ENCODE measurements around the gene METTL1.
A peak's percentile ranks its signal among the peaks of the same experiment; 100 is the strongest.

METTL1 gene

DNA sequence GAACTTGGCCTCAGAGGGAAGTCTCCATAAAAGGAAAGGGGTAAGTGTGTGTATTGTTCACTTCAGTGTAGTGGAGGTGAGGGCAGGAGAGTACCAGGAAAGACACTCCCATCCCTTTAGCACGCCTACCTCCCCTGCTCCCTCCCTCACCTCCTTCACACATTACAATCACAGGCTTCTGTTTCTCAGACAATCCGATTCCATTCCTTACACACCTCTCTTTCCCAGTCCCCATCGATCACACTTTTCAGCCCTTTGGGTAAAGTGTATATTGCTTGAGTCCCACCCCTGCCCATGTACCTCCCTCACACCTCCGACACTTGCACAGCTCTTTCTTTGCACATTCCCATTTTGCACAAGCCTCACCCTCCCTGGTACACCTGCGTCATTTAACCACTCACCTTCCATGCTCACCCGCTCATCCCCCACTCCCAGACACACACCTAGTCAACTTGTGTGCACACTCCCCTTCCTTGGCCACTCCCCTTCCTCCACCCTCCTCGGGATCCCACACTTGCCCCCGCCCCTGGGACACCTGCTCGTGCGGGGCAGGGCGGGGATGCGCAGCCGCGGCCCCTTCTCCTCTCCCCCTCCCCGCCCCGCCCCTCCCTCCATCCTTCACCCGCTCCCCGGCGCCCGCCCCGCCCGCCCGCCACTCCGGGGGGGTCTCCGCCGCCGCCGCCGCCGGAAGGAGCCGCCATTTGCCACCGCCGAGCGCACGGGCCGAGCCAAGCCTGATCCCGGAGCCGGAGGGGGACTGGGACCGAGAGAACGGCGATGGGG is 17.3 kb downstream of the METTL1 start, which contains the start of gene MARCHF9:
Gene MARCHF9, plus strand, starts transcription at position 693 of the 783 bp plus-strand sequence. CDS start 426 bp downstream, outside the sequence.
- DNase-seq (ENCODE audit: low read depth in 4 of 4, low spot score in 1 of 4) = peak; percentile 55 to 88 (median 66)

DNA sequence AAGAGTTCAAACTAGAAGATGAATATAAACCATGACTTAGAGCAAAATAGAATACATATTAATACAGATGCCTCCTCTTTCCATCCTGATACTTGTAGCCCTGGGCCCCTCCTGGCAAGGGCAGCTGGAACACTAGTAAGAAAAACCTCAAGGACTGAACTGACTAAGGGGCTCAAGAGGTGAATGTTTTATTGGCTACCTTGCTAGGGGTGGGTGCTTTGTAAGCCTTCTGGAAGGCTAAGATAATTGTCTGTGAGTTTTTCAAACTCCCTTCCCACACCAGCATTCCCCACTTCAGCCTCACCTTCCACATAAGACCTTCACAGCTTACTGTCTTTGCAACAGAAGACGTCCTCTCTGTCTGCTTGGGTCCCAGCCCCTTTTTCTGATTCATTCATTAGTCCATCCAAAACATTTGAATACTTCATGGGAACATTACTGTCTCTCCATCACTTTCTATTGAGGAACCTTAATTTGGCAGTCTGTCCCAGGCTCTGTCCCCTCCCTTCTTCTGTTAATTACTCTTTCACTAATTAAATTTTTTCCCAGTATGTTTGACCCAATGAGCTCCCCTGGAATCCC is 18.1 kb downstream of the METTL1 start:
- no peak for DNase-seq (ENCODE audit: low read depth in 4 of 4, low spot score in 1 of 4)

- no peak for DNase-seq (ENCODE audit: low read depth in 4 of 4, low spot score in 1 of 4)
Measured at GRCh38 chr12:57752668-57753000, 19.3 kb downstream of the METTL1 start.

GRCh38 chr12:57751788-57752667 is 19.9 kb downstream of the METTL1 start, which contains the start of gene CDK4:
Gene CDK4 (minus strand): TSS chr12:57752310. CDS start chr12:57751717, 593 bp downstream.
- peak; percentile 93 to 97 (median 95) for DNase-seq (ENCODE audit: low read depth in 4 of 4, low spot score in 1 of 4)

DNA sequence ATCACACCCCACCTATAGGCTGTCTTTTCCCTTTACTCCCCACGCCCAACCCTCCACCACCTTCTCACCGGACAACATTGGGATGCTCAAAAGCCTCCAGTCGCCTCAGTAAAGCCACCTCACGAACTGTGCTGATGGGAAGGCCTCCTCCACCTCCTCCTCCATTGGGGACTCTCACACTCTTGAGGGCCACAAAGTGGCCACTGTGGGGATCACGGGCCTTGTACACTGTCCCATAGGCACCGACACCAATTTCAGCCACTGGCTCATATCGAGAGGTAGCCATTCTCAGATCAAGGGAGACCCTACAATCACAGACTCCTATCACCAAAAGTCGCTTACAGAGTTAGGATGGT is 20.5 kb downstream of the METTL1 start:
- no peak for DNase-seq (ENCODE audit: low read depth in 4 of 4, low spot score in 1 of 4)

DNA sequence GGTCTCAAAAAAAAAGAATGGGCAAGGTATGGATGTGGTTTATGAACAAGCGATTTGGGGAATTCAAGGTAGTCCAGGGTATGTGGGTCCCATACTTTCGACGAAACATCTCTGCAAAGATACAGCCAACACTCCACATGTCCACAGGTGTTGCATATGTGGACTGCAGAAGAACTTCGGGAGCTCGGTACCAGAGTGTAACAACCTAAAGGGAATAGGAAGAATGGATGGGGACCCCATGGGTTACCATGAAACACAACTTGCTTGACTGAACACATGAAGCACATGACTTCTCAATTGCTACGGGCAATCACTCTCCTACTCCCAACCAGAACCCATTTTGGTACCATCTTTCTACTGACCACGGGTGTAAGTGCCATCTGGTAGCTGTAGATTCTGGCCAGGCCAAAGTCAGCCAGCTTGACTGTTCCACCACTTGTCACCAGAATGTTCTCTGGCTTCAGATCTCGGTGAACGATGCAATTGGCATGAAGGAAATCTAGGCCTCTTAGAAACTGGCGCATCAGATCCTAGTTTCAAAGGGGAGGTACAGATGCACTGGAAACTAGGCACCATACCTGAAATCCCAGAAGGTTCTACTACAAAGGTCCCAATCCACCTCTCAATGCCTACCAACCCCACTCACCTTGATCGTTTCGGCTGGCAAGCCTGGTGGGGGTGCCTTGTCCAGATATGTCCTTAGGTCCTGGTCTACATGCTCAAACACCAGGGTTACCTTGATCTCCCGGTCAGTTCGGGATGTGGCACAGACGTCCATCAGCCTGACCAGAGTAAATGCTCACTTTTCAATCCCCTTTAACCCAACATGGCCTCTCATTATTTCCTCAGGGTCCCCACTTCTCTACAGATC is 21.1 kb downstream of the METTL1 start:
- DNase-seq (ENCODE audit: low read depth in 4 of 4, low spot score in 1 of 4) = no peak

- no peak for DNase-seq (ENCODE audit: low read depth in 4 of 4, low spot score in 1 of 4)
Measured at GRCh38 chr12:57749061-57749460, 22.8 kb downstream of the METTL1 start.

GRCh38 chr12:57746025-57746424 is 25.9 kb downstream of the METTL1 start:
- DNase-seq (ENCODE audit: low read depth in 4 of 4, low spot score in 1 of 4) = no peak

- DNase-seq (ENCODE audit: low read depth in 4 of 4, low spot score in 1 of 4) = no peak
Measured at GRCh38 chr12:57745485-57745881, 26.4 kb downstream of the METTL1 start.

GRCh38 chr12:57744777-57745484 is 27.0 kb downstream of the METTL1 start, which contains the start of gene TSPAN31:
Gene TSPAN31 (plus strand): TSS chr12:57745039. CDS start chr12:57745155, 116 bp downstream.
- DNase-seq (ENCODE audit: low read depth in 4 of 4, low spot score in 1 of 4) = peak; percentile 85 to 94 (median 89)

- DNase-seq (ENCODE audit: low read depth in 4 of 4, low spot score in 1 of 4) = peak; percentile 43 to 67 (median 66)
Measured at GRCh38 chr12:57744194-57744776, 27.6 kb downstream of the METTL1 start.

GRCh38 chr12:57743769-57744168 is 28.1 kb downstream of the METTL1 start:
- no peak for DNase-seq (ENCODE audit: low read depth in 4 of 4, low spot score in 1 of 4)

- peak; percentile 49 to 78 (median 58) for DNase-seq (ENCODE audit: low read depth in 4 of 4, low spot score in 1 of 4)
Measured at GRCh38 chr12:57741844-57742738, 29.8 kb downstream of the METTL1 start.

- no peak for DNase-seq (ENCODE audit: low read depth in 4 of 4, low spot score in 1 of 4)
Measured at GRCh38 chr12:57741413-57741789, 30.5 kb downstream of the METTL1 start.

DNA sequence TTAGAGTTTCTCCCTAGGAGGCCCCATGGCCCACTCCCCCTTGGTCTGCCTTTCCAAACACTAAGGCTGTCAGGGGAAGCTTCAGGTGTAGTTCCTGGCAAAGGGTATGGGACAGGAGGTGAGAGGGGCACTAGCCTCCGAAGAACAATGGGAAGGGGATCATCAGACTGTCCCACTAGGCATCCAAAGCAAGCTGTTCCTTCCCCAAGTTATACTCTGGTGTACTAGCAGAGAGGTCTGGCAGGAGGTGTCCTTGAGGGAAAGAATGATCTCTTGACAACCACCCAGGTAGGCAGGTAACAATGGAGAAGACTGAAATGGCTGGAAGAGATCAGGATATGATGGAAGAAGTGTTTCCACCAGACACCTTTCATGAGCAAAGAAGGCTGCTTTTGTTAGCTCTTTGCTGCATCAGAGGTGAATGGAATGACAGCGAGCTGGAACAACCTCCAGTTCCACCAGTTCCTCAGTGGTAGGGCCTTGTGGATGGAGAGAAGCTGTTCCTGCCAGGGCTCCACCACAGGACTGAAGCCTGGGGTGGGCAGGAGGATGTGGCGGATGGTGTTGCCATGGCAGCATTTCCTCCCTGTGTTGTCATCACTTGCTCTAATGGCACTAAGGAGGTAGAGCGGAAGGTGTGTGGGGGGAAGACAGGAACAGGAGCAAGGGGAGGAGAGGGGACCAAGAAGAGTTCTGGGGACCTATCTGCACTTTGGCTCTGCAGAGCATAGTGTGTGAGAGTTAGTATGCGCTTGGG is 31.1 kb downstream of the METTL1 start:
- DNase-seq (ENCODE audit: low read depth in 4 of 4, low spot score in 1 of 4) = peak; percentile 31 to 63 (median 40)

DNA sequence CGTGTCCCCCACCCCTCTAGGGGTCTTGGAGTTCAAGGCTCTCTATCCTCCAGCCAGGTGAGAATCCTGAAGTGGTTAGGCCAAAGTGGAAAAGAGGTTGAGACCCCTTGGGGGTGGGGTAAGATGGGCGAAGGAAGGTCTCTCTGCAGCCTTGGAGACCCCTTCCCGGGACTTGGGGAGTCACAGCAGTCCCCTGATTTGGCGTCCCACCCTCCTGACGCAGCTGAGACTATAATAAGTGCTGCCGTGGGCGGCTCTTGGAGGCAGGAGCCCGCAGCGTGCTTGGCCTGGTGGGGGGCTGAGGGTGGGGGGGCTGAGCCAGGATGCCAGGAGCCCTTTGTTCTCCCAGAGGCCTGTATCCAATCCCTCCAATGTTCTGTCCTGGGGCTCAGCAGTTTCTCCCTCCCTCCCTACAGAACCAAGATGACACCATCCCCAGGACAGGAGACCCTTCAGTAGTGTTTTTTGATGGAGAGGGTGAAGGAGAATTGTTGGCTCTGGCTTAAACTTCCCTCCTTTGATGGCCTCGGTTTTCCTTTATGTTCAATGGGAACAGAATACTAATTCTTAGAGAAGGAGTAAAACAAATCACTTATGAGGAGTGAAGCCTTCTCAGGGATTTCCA is 31.9 kb downstream of the METTL1 start:
- no peak for DNase-seq (ENCODE audit: low read depth in 4 of 4, low spot score in 1 of 4)

DNA sequence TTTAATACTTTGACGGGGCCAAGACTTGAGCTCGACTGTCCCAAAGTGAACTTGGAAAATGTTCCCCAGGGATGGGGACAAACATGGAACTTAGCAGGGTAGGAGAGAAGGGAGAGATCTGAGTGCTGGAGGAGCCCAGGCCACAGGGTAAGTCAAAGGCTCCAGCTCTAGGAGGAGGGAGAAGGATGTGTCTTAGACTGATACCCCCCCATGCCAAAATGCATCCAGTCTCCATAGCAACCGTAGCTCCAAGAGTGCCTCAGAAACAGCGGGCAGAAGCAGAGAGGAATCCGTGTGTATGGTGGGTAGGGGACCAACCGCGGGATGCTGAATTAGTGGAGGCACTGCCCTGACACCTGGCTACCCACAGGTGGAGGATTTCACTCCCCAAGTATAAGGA is 32.5 kb downstream of the METTL1 start:
- no peak for DNase-seq (ENCODE audit: low read depth in 4 of 4, low spot score in 1 of 4)
